GM12801 (cell line): ENCODE results near the gene VPREB3.

Experiments used
- TF ChIP-seq, protein P1 (sequence below): IDR thresholded peaks from one replicate; pipeline ENCODE4 v1.5.1; 2011; ENCODE audit warnings: control low read depth; ENCODE audit not compliant: insufficient read length; ENCODE audit errors: extremely low read depth

Gene VPREB3

DNA sequence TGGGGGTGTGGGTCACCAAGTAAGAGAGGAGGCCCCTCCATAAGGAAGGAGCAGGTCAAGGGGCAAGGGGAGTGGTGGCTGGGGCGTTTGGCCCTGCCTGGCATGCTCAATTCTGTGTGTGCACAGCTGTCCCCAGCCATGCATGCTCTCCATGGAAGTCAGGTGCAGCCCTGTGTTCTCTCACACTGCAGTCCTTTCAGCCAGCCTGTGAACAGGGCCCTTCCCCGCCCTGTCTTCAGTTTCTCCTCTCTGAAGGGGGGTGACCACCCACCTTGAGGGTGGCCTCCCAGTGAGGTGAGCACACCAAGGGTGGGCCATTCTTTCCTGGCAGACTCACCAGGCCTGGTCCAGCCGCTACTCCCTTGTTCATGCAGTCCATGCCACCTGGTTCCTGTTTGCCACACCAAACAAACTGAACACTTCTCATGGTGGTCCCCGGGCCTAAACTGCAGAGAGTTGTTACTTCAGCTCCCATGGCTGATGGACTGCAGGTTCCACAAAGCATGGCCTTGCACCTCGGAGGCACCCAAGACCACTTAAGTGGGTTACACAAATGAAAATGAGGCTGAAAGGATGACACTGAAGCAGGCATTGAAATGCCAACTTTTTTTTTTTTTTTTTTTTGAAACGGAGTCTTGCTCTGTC, 15.2 kb upstream of the VPREB3 start:
- TF ChIP-seq, protein P1, sequence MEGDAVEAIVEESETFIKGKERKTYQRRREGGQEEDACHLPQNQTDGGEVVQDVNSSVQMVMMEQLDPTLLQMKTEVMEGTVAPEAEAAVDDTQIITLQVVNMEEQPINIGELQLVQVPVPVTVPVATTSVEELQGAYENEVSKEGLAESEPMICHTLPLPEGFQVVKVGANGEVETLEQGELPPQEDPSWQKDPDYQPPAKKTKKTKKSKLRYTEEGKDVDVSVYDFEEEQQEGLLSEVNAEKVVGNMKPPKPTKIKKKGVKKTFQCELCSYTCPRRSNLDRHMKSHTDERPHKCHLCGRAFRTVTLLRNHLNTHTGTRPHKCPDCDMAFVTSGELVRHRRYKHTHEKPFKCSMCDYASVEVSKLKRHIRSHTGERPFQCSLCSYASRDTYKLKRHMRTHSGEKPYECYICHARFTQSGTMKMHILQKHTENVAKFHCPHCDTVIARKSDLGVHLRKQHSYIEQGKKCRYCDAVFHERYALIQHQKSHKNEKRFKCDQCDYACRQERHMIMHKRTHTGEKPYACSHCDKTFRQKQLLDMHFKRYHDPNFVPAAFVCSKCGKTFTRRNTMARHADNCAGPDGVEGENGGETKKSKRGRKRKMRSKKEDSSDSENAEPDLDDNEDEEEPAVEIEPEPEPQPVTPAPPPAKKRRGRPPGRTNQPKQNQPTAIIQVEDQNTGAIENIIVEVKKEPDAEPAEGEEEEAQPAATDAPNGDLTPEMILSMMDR, result no peak

DNA sequence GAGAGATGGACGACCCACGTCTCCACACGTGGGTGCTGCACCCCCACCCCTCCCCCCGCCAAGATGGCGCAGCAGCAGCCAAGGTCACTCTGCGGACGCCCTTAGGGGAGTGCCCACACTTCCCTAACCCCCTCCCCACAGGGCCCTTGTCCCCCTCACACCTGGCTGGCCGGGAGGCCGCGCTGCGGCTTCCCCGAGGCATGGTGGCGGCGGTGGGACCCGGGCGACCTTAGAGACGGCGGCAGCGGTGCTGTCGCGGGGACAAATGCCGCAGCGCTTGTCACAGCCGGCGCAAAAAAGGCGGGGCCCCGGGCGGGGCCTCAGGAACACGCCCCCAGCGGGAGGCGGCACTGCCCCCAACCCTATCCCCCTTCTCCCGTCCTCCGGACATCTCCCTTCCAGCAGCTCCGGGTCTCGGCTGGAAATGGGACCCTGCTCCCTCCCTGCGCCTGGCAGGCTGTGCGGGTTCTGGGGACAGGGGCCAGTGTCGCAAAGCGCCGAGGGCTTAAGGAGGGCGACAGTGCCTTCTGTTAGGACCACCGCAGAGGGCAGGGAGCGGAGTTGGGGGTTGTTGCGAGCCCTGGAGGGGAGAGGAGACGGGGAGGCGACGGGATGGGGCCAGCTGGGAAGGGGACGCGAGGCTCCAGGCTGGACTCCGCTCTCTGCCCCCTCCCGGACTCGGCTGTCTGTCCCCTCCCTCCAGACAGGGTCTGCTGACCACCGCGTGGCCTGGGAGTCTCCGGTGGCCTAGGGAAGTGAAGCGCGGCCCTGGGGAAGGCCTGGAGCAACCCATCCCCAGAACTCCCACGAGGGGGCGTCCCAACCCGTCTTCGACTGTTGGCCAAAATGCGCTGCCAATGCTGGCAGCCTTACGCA, 13.7 kb upstream of the VPREB3 start, which contains the start of gene CHCHD10:
CHCHD10 (minus strand) TSS at position 300 of the 876 bp plus-strand sequence; CDS start at position 202, 98 bp downstream.
- TF ChIP-seq, protein P1, result no peak

DNA sequence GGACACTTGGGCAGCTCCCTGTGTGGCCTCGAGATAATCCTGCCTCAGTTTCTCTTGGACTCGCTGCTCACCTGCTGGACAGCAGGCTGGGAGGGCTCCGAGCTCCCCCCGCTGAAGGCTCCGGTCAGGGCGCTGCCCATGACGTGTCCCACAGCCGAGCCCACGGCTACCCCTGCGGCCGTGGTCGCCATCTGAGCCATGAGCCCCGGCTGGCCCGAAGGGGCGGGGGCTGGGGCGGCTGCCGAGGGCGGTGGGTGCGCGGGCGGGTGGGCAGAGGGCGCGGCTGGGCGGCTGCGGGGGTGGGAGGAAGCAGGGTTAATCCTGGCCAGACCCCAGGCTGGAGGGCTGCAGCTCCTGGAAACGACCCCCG, 13.1 kb upstream of the VPREB3 start:
- TF ChIP-seq, protein P1, result no peak

DNA sequence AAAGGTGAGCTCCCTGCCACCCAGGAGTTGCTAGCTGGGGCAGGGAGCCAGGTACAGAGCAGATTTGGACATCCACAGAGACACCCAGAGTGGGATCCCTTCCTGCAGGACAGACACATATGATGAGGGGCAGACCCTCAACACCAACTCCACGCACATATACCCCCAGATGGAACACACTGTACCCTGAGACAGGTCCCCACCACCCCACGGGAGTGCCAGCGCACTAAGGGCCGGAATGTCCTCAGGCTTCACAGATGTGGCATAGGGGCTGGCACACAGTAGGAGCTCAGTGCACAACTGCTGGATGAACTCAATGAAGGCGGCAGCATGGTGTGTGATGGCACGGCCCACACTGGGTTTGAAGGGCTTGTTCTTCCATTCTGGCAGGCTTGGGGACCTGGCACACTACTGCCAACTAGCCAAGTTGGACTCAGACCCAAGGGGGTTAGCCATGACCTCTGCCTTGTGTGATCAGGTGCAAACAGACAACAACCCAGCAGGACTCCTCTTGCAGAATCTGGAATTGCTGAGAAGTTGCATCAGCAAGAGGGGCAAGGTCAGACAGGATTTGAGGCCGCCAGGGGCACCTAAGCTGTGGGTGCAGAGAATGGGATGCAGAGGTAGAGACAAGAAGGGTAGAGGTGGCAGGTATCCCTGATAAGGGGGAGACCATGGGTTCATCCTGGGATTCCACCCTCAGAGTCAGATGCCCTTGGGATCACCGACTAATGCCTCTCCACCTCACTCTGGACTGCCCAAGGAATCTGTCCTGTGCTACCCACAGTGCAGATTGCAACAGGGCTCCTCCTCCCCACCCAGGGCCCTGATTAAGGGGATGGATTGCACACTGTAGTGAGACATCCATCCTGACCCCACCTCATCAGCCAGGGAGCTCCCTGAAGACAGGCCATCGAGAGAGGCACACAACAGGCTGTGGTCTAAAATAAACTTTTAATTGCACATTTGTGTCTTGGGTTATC, 11.0 kb upstream of the VPREB3 start:
- TF ChIP-seq, protein P1, result no peak

DNA sequence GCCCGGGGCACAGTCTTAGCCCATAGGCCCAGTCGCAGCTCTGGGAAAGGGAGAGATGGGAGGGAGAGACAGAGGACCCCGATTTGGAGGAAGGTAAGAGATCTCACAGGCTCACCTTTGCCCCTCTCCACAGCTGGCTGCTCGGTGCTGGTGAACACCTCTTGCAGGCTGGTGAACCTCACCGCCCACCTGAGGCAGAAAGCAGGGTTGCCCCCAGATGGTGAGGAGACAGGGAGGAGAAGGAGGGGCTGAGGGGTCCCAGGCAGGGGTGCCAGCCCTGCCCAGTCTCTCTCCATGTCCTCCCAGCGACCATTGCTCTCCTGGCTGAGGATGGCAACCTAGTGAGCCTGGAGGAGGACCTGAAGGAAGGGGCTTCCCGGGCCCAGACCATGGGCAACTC, 9.7 kb upstream of the VPREB3 start:
- TF ChIP-seq, protein P1, result no peak

DNA sequence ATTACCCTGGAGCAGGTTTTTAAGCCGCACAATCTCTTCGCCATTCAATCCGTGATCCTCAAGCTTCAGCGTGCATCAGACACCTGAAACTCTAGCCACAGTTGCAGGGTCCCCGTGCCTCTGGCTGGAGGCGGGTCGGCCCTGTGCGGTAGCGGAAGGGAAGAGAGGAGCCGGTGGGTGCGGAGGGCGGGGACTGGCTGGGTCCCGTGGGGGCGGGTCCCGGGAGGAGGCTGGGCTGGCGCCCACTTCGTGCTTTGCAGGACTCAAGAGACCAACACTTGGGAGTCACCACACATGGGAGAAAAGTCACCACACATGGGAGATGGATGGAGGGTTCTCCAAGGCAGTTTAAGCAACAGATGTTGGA, 9.3 kb upstream of the VPREB3 start:
- TF ChIP-seq, protein P1, result no peak

DNA sequence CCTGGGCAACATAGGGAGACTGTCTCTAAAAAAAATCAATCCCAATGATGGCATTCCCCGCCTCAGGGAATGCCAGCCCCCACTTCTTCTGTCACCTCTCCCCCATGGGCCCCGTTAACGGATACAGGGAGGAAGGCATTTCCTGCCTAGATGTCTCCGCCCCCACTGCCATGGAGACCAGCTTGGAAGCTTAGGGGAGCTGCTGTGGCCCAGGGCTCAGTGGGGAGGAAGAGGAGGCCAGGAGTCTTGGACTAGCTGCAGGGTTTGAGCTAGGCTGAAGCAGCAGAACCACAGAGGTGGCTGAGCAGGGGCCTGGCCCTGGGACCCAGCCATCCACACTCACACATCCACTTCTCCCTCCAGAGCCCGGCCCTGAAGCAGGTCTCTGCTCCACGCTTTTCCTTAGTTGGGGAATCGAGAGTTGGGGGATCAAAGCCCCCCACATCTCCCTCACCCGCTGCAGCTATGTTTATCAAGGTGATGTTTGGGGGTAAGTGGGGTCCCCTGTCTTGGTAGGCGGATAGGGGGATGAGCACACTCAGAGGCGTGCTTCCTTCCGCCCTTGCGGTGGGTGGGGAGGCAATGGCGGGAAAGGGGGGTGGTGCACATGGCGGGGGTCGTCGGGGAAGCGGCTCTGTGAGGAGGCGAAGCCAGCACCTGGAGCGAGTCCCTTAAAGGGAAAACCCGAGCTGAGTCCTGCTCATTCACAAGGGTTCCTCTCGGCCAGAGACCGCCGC, 8.8 kb upstream of the VPREB3 start, which contains the start of gene C22orf15:
C22orf15 (plus strand) TSS at position 149 of the 737 bp plus-strand sequence; CDS start at position 466, 317 bp downstream.
- TF ChIP-seq, protein P1, result no peak
